HG03354 (cell line): ENCODE results near the gene PCDHGA6.
"Not testable (repeated sequence)": the region's sequence is repeated elsewhere in the genome, so short reads cannot be mapped to it uniquely, and the experiment has no call there.

Experiments used
- ATAC-seq: cut with Tn5 transposase; IDR thresholded peaks from one replicate; pipeline ENCODE4 v1.9.1; 2021; ENCODE audit warnings: mild to moderate bottlenecking; ENCODE audit not compliant: unreplicated experiment, poor library complexity, severe bottlenecking

Gene PCDHGA6

GRCh38 chr5:141415275-141415618 is 41.6 kb downstream of the PCDHGA6 start:
- not testable (repeated sequence) for ATAC-seq

DNA sequence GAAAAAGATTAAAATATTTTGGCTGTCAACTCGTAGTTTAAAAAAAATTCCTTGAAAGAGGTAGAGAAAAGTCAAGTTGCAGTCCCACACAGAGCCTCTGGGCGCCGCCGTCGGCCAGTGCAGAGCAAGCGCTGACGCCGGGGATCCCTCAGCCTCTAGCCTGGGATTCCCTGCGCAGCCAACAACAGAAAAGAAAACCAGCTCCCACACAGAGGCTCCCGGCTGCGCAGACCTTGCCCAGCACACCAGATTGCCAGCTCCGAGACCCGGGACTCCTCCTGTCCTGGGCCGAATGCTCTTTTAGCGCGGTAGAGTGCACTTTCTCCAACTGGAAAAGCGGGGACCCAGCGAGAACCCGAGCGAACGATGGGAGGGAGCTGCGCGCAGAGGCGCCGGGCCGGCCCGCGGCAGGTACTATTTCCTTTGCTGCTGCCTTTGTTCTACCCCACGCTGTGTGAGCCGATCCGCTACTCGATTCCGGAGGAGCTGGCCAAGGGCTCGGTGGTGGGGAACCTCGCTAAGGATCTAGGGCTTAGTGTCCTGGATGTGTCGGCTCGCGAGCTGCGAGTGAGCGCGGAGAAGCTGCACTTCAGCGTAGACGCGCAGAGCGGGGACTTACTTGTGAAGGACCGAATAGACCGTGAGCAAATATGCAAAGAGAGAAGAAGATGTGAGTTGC is 43.9 kb downstream of the PCDHGA6 start, which contains the start of gene PCDHGB7:
Gene PCDHGB7, plus strand, starts transcription at position 184 of the 679 bp plus-strand sequence. Its CDS starts 183 bp downstream, at position 367.
- peak; percentile 79 for ATAC-seq

- ATAC-seq: no peak
Observed at GRCh38 chr5:141419074-141419880, 45.6 kb downstream of the PCDHGA6 start.

DNA sequence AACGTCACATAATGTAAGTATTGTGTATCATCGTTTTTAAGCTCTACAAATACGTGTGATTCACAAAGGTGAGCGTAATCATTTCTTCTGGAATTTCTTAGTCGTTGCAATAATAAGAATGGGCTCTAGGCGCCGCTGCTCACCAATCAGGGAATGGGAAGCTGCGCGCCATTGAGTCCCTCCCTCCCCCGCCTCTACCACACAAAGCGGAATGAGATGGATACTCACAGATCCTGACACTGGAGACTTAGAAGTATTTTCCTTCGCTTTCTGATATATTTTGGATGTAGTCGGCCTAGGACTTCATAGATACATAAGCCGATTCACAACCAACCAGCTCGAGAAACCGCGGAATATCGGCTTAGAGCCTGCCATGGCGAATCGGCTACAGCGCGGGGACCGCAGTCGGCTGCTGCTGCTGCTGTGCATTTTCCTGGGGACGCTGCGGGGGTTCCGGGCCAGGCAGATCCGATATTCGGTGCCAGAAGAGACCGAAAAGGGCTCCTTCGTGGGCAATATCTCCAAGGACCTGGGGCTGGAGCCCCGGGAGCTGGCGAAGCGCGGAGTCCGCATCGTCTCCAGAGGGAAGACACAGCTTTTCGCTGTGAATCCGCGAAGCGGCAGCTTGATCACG is 47.3 kb downstream of the PCDHGA6 start, which contains the start of gene PCDHGA11:
Gene PCDHGA11, plus strand, starts transcription at position 197 of the 634 bp plus-strand sequence. Its CDS starts 177 bp downstream, at position 374.
- ATAC-seq: peak; percentile 53

- no peak for ATAC-seq
Observed at GRCh38 chr5:141421489-141421855, 47.8 kb downstream of the PCDHGA6 start.

DNA sequence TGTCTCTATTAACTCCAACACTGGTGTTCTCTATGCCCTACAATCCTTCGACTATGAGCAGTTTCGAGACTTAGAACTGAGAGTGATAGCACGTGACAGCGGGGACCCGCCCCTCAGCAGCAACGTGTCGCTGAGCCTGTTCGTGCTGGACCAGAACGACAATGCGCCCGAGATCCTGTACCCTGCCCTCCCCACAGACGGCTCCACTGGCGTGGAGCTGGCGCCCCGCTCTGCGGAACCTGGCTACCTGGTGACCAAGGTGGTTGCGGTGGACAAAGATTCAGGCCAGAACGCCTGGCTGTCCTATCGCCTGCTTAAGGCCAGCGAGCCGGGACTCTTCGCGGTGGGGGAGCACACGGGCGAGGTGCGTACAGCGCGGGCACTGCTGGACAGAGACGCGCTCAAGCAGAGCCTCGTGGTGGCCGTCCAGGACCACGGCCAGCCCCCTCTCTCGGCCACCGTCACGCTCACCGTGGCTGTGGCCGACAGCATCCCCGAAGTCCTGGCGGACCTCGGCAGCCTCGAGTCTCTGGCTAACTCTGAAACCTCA is 49.1 kb downstream of the PCDHGA6 start:
- ATAC-seq: no peak

- no peak for ATAC-seq
Observed at GRCh38 chr5:141427783-141428426, 54.2 kb downstream of the PCDHGA6 start.
